ENCODE measurements around the gene TBC1D4. TPM values are rescaled to one million over a fixed set of nuclear protein-coding genes. Genes with fewer than 3 reads are reported as not detected.
"Not testable (repeated sequence)": the region's sequence is repeated elsewhere in the genome, so short reads cannot be mapped to it uniquely, and the experiment has no call there.

Gene TBC1D4
- total and polyA plus RNA-seq, 10 of the 15 experiments (the other 5 are each of a cell fraction or from before 2014, with no cell fraction given) = 11.0 to 38.6 (median 25.5) TPM

- RAD21 ChIA-PET (ENCODE audit: unreplicated experiment) = no interaction called here
- Histone ChIP-seq H2AFZ (ENCODE audit: control insufficient read depth, low read depth, low read length) (no peak overlapping the region), H3K4me3 (no peak overlapping the region), H3K4me2 (ENCODE audit: control insufficient read depth, insufficient read depth) (no peak overlapping the region), H4K20me1 (ENCODE audit: control insufficient read depth, insufficient read depth) (no peaks in the 10 kb centered on the region), H3K27ac (ENCODE audit: control insufficient read depth, insufficient read depth) (no peak overlapping the region), H3K36me3 (ENCODE audit: control insufficient read depth in 2 of 2, insufficient read depth in 2 of 2, low read length in 1 of 2) (no peaks in the 10 kb centered on the region), H3K4me1 (ENCODE audit: control insufficient read depth, insufficient read depth, low read length) (no peaks in the 10 kb centered on the region), H3K27me3 (replicated peaks in 1 of 2; ENCODE audit: control insufficient read depth in 2 of 2, insufficient read depth in 2 of 2, low read length in 1 of 2) (no peaks in the 10 kb centered on the region), H3K9me3 (replicated peaks; ENCODE audit: control insufficient read depth, insufficient read depth, low read length) (no peaks in the 10 kb centered on the region), H3K79me2 (ENCODE audit: control insufficient read depth, insufficient read depth, low read length) (no peaks in the 10 kb centered on the region), H3K9ac (ENCODE audit: control insufficient read depth, insufficient read depth, low read length) (no peak overlapping the region)
- ATAC-seq (no peak), DNase-seq (ENCODE audit: low read depth, low spot score) (no peak), FAIRE-seq (no peak)
- no TSS peak for BruUV-seq (replicated peaks)
- CTCF ChIA-PET = interaction anchor here (1.4 kb wide), 1 partner anchor 14 kb away, joined by 3 read pairs; no protein-coding TSS in a partner anchor
- intact Hi-C loops (cut with micrococcal nuclease; ENCODE audit: unreplicated experiment) = no loop called here
- in situ Hi-C loops (cut with MboI) = no loop called here
- TF ChIP-seq, protein P1, sequence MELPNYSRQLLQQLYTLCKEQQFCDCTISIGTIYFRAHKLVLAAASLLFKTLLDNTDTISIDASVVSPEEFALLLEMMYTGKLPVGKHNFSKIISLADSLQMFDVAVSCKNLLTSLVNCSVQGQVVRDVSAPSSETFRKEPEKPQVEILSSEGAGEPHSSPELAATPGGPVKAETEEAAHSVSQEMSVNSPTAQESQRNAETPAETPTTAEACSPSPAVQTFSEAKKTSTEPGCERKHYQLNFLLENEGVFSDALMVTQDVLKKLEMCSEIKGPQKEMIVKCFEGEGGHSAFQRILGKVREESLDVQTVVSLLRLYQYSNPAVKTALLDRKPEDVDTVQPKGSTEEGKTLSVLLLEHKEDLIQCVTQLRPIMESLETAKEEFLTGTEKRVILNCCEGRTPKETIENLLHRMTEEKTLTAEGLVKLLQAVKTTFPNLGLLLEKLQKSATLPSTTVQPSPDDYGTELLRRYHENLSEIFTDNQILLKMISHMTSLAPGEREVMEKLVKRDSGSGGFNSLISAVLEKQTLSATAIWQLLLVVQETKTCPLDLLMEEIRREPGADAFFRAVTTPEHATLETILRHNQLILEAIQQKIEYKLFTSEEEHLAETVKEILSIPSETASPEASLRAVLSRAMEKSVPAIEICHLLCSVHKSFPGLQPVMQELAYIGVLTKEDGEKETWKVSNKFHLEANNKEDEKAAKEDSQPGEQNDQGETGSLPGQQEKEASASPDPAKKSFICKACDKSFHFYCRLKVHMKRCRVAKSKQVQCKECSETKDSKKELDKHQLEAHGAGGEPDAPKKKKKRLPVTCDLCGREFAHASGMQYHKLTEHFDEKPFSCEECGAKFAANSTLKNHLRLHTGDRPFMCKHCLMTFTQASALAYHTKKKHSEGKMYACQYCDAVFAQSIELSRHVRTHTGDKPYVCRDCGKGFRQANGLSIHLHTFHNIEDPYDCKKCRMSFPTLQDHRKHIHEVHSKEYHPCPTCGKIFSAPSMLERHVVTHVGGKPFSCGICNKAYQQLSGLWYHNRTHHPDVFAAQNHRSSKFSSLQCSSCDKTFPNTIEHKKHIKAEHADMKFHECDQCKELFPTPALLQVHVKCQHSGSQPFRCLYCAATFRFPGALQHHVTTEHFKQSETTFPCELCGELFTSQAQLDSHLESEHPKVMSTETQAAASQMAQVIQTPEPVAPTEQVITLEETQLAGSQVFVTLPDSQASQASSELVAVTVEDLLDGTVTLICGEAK (IDR thresholded peaks at IDR 0.05; ENCODE audit: borderline replicate concordance) = no peak
- TF ChIP-seq TCF7 (IDR thresholded peaks at IDR 0.05; ENCODE audit: borderline replicate concordance) (no peak), EP300 (IDR thresholded peaks at IDR 0.05; ENCODE audit: borderline replicate concordance in 1 of 2, control insufficient read depth in 1 of 2, low read depth in 2 of 2, low read length in 2 of 2) (no peak), SUZ12 (IDR thresholded peaks at IDR 0.05; ENCODE audit: unreplicated experiment) (no peak)
- TF ChIP-seq, protein P2, sequence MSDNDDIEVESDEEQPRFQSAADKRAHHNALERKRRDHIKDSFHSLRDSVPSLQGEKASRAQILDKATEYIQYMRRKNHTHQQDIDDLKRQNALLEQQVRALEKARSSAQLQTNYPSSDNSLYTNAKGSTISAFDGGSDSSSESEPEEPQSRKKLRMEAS (IDR thresholded peaks at IDR 0.05; ENCODE audit: low read depth, low read length) = no peak
- POLR2A ChIA-PET = no interaction called here
- SMC1A ChIA-PET (ENCODE audit: uncharacterized antibody, unreplicated experiment) = interaction anchor here (0.6 kb wide), 1 partner anchor 1436 kb away, joined by 4 read pairs; no protein-coding TSS in a partner anchor
- 51% methylated on average over 7 of the region's 7 CpGs for WGBS (ENCODE audit: insufficient coverage, insufficient replicate concordance, low lambda C conversion rate, missing lambda C conversion rate)
Observed at GRCh38 chr13:75250526-75251178, 231.3 kb downstream of the TBC1D4 start.

DNA sequence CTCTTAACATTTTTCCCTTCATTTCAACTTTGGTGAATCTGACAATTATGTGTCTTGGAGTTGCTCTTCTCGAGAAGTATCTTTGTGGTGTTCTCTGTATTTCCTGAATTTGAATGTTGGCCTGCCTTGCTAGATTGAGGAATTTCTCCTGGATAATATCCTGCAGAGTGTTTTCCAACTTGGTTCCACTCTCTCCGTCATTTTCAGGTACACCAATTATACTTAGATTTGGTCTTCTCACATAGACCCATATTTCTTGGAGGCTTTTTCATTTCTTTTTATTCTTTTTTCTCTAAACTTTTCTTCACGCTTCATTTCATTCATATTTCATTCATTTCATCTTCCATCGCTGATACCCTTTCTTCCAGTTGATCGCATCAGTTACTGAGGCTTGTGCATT lies 236.4 kb downstream of the TBC1D4 start:
- DNase-seq (ENCODE audit: low read depth, low spot score); H3K27me3 ChIP-seq (replicated peaks in 1 of 2; ENCODE audit: control insufficient read depth in 2 of 2, insufficient read depth in 2 of 2, low read length in 1 of 2); in situ Hi-C loops (cut with MboI); H4K20me1 ChIP-seq (ENCODE audit: control insufficient read depth, insufficient read depth); H3K36me3 ChIP-seq (ENCODE audit: control insufficient read depth in 2 of 2, insufficient read depth in 2 of 2, low read length in 1 of 2); H3K4me3 ChIP-seq; BruUV-seq (replicated peaks); H3K9ac ChIP-seq (ENCODE audit: control insufficient read depth, insufficient read depth, low read length); RAD21 ChIA-PET (ENCODE audit: unreplicated experiment); ATAC-seq; FAIRE-seq; intact Hi-C loops (cut with micrococcal nuclease; ENCODE audit: unreplicated experiment); SMC1A ChIA-PET (ENCODE audit: uncharacterized antibody, unreplicated experiment); CTCF ChIA-PET; H3K4me1 ChIP-seq (ENCODE audit: control insufficient read depth, insufficient read depth, low read length); H3K27ac ChIP-seq (ENCODE audit: control insufficient read depth, insufficient read depth); H2AFZ ChIP-seq (ENCODE audit: control insufficient read depth, low read depth, low read length); POLR2A ChIA-PET; H3K9me3 ChIP-seq (replicated peaks; ENCODE audit: control insufficient read depth, insufficient read depth, low read length); H3K79me2 ChIP-seq (ENCODE audit: control insufficient read depth, insufficient read depth, low read length); H3K4me2 ChIP-seq (ENCODE audit: control insufficient read depth, insufficient read depth): not testable (repeated sequence)
- WGBS (ENCODE audit: insufficient coverage, insufficient replicate concordance, low lambda C conversion rate, missing lambda C conversion rate) = 47% methylated on average over 5 of the region's 5 CpGs

DNA sequence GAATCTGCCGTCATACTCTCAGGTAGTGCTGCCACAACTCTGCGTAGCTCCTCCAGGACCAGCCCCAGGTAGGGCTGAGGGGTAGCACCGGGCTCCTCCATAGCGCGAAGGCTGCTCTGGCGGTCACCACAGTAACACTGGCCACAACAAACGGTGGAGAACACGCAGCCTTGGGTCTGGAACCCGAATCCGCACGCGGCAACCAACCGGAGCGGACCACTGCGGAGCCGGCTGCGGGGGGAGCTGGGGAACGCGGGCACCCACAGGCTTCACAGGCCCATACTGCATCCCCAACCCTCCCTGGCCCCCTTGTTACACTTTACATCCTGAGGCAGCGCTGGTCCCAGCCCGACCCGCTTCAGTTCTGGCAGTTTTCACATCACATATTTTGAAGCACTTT lies 241.7 kb downstream of the TBC1D4 start:
- ATAC-seq; POLR2A ChIA-PET; in situ Hi-C loops (cut with MboI); H3K9ac ChIP-seq (ENCODE audit: control insufficient read depth, insufficient read depth, low read length); H3K4me3 ChIP-seq; H4K20me1 ChIP-seq (ENCODE audit: control insufficient read depth, insufficient read depth); H3K36me3 ChIP-seq (ENCODE audit: control insufficient read depth in 2 of 2, insufficient read depth in 2 of 2, low read length in 1 of 2); H3K27me3 ChIP-seq (replicated peaks in 1 of 2; ENCODE audit: control insufficient read depth in 2 of 2, insufficient read depth in 2 of 2, low read length in 1 of 2); H3K27ac ChIP-seq (ENCODE audit: control insufficient read depth, insufficient read depth); SMC1A ChIA-PET (ENCODE audit: uncharacterized antibody, unreplicated experiment); DNase-seq (ENCODE audit: low read depth, low spot score); H3K9me3 ChIP-seq (replicated peaks; ENCODE audit: control insufficient read depth, insufficient read depth, low read length); CTCF ChIA-PET; H2AFZ ChIP-seq (ENCODE audit: control insufficient read depth, low read depth, low read length); H3K4me1 ChIP-seq (ENCODE audit: control insufficient read depth, insufficient read depth, low read length); intact Hi-C loops (cut with micrococcal nuclease; ENCODE audit: unreplicated experiment); FAIRE-seq; H3K79me2 ChIP-seq (ENCODE audit: control insufficient read depth, insufficient read depth, low read length); BruUV-seq (replicated peaks); RAD21 ChIA-PET (ENCODE audit: unreplicated experiment); H3K4me2 ChIP-seq (ENCODE audit: control insufficient read depth, insufficient read depth): not testable (repeated sequence)
- 71% methylated on average over 22 of the region's 22 CpGs for WGBS (ENCODE audit: insufficient coverage, insufficient replicate concordance, low lambda C conversion rate, missing lambda C conversion rate)

Measured in GM12878 (cell line).